HG02840 (cell line): ENCODE data around the gene CDK9.

Experiments used
- ATAC-seq: cut with Tn5 transposase; IDR thresholded peaks from one replicate; pipeline ENCODE4 v1.9.1; 2021; ENCODE audit warnings: mild to moderate bottlenecking, moderate library complexity, moderate number of reproducible peaks; ENCODE audit not compliant: unreplicated experiment, low FRiP score

CDK9 gene

GRCh38 chr9:127801955-127802575 lies 16.2 kb downstream of the CDK9 start:
- ATAC-seq: peak; percentile 28

GRCh38 chr9:127802576-127803443 lies 17.0 kb downstream of the CDK9 start, which contains the start of gene FPGS:
TSS of gene FPGS (plus strand) at chr9:127802882. CDS start at chr9:127802925, 43 bp downstream.
- peak; percentile 74 for ATAC-seq

- no peak for ATAC-seq
Observed at GRCh38 chr9:127803507-127804352, 17.9 kb downstream of the CDK9 start.

- no peak for ATAC-seq
Observed at GRCh38 chr9:127805620-127806019, 19.8 kb downstream of the CDK9 start.

GRCh38 chr9:127806871-127807270 lies 21.0 kb downstream of the CDK9 start:
- no peak for ATAC-seq

- no peak for ATAC-seq
Observed at GRCh38 chr9:127808347-127809001, 22.6 kb downstream of the CDK9 start.

GRCh38 chr9:127809002-127809539 lies 23.2 kb downstream of the CDK9 start:
- ATAC-seq: no peak

- no peak for ATAC-seq
Observed at GRCh38 chr9:127809540-127810377, 23.9 kb downstream of the CDK9 start.

GRCh38 chr9:127810378-127811187 lies 24.7 kb downstream of the CDK9 start:
- ATAC-seq: no peak

- ATAC-seq: no peak
Observed at GRCh38 chr9:127812011-127812410, 26.2 kb downstream of the CDK9 start.

GRCh38 chr9:127812936-127813675 lies 27.3 kb downstream of the CDK9 start:
- ATAC-seq: no peak

GRCh38 chr9:127813686-127814226 lies 27.9 kb downstream of the CDK9 start:
- no peak for ATAC-seq

GRCh38 chr9:127814619-127815511 lies 29.0 kb downstream of the CDK9 start:
- no peak for ATAC-seq

- no peak for ATAC-seq
Observed at GRCh38 chr9:127815512-127816361, 29.9 kb downstream of the CDK9 start.

- no peak for ATAC-seq
Observed at GRCh38 chr9:127816362-127816725, 30.5 kb downstream of the CDK9 start.

- ATAC-seq: no peak
Observed at GRCh38 chr9:127816728-127817127, 30.9 kb downstream of the CDK9 start.
